ENCODE data around the gene CAPN10.

The CAPN10 gene

DNA sequence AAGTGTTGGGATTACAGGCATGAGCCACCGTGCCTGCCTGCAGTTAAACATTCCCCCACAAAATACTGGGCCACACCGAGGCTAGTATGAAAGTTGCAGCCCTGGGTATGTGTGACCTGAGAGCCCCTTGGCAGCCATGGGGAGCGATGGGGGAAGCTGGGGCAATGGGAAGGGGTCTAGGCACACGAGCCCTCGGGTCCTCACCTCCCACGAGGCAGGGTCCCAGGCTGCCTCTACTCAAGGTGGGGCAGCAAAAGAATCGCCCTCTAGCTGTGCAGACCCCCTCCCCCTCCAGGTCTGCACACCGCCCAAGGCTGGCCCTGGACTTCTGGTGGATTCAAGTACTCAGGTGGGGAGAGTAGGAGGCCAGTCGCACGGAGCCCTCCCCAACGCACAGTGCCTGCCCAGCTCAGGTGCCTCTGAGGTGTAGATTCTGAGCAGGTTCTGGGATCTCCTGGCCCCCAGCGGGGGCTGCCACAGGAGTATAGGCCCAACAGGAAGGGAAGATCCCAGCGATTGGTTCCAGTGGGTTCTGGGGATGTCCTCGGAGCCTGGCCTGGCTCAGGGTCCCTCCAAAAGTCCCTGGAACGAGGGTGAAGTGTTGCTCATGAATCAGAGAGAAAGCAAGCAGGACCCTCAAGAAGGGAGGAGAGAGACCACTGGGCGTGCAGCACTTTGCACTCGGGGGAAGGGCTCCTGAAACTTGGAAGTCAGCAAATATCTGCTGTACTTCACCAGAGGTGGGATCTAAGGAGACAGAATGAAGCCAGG, 41.4 kb downstream of the CAPN10 start:
- no peak for TF ChIP-seq CTCF (IDR thresholded peaks at IDR 0.05; ENCODE audit: low read depth, low read length)

DNA sequence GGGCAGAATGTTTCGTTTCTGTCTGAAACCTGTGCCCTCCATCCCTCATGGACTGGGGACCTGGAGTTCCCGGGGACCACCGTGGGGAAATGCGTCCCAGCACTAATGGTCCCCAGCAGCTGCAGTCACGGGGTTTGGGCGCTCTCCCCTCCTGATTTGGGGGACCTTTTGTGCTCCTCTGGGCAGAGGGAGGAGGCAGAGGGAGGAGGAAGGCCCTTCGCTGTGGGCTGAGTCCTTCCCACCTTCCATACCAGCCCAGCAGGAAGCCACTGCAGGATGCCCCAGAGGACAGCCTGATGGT, 41.9 kb downstream of the CAPN10 start:
- no peak for DNase-seq (ENCODE audit: low read depth in 2 of 2)
- TF ChIP-seq CTCF (IDR thresholded peaks at IDR 0.05; ENCODE audit: low read depth, low read length), result no peak
- H3K4me3 ChIP-seq (replicated peaks in 1 of 2; ENCODE audit: low read depth in 2 of 2, low read length in 2 of 2), result no peak overlapping the region

More for the DNA sequence above, 41.4 kb downstream of the CAPN10 start:
- no peak for DNase-seq (ENCODE audit: low read depth in 2 of 2)
- no peak overlapping the region for H3K4me3 ChIP-seq (replicated peaks in 1 of 2; ENCODE audit: low read depth in 2 of 2, low read length in 2 of 2)

GRCh38 chr2:240628808-240629618, 42.5 kb downstream of the CAPN10 start:
- TF ChIP-seq CTCF (IDR thresholded peaks at IDR 0.05; ENCODE audit: low read depth, low read length), result no peak

GRCh38 chr2:240629619-240629967, 43.1 kb downstream of the CAPN10 start:
- TF ChIP-seq CTCF (IDR thresholded peaks at IDR 0.05; ENCODE audit: low read depth, low read length), result no peak
- DNase-seq (ENCODE audit: low read depth in 2 of 2), result no peak
- H3K4me3 ChIP-seq (replicated peaks in 1 of 2; ENCODE audit: low read depth in 2 of 2, low read length in 2 of 2), result no peak overlapping the region

More at GRCh38 chr2:240628808-240629618, 42.5 kb downstream of the CAPN10 start:
- no peak for DNase-seq (ENCODE audit: low read depth in 2 of 2)
- H3K4me3 ChIP-seq (replicated peaks in 1 of 2; ENCODE audit: low read depth in 2 of 2, low read length in 2 of 2), result no peak overlapping the region

DNA sequence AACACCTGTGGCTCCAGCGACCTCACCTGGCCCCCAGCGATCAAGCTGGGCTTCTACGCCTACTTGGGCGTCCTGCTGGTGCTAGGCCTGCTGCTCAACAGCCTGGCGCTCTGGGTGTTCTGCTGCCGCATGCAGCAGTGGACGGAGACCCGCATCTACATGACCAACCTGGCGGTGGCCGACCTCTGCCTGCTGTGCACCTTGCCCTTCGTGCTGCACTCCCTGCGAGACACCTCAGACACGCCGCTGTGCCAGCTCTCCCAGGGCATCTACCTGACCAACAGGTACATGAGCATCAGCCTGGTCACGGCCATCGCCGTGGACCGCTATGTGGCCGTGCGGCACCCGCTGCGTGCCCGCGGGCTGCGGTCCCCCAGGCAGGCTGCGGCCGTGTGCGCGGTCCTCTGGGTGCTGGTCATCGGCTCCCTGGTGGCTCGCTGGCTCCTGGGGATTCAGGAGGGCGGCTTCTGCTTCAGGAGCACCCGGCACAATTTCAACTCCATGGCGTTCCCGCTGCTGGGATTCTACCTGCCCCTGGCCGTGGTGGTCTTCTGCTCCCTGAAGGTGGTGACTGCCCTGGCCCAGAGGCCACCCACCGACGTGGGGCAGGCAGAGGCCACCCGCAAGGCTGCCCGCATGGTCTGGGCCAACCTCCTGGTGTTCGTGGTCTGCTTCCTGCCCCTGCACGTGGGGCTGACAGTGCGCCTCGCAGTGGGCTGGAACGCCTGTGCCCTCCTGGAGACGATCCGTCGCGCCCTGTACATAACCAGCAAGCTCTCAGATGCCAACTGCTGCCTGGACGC, 43.6 kb downstream of the CAPN10 start:
- DNase-seq (ENCODE audit: low read depth in 2 of 2), result no peak
- no peak for TF ChIP-seq CTCF (IDR thresholded peaks at IDR 0.05; ENCODE audit: low read depth, low read length)

DNA sequence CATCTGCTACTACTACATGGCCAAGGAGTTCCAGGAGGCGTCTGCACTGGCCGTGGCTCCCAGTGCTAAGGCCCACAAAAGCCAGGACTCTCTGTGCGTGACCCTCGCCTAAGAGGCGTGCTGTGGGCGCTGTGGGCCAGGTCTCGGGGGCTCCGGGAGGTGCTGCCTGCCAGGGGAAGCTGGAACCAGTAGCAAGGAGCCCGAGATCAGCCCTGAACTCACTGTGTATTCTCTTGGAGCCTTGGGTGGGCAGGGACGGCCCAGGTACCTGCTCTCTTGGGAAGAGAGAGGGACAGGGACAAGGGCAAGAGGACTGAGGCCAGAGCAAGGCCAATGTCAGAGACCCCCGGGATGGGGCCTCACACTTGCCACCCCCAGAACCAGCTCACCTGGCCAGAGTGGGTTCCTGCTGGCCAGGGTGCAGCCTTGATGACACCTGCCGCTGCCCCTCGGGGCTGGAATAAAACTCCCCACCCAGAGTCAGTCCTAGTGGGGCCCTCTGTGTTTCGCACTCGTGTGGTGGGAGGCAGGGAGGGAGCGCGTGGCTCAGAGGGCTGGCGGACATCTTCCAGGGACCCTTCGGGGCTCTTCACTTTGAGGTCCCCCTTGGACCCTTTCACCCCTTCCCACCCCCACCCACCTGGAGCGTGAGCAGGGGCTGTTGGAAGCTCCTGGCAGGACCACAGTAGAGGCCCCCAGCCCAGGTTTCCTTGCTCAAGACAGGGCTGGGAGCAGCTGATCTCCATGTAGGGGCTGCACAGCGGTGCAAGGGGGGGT, 44.4 kb downstream of the CAPN10 start:
- H3K4me3 ChIP-seq (replicated peaks in 1 of 2; ENCODE audit: low read depth in 2 of 2, low read length in 2 of 2), result no peak overlapping the region
- no peak for TF ChIP-seq CTCF (IDR thresholded peaks at IDR 0.05; ENCODE audit: low read depth, low read length)
- no peak for DNase-seq (ENCODE audit: low read depth in 2 of 2)

More for the DNA sequence above, 43.6 kb downstream of the CAPN10 start:
- no peak overlapping the region for H3K4me3 ChIP-seq (replicated peaks in 1 of 2; ENCODE audit: low read depth in 2 of 2, low read length in 2 of 2)
